Subcutaneous abdominal adipose tissue (tissue), 5 donors: Measurements from ENCODE around the gene LCN2.
A peak's percentile ranks its signal among the peaks of the same experiment; 100 is the strongest.

Experiments
- H3K27ac ChIP-seq: one replicate; pipeline ENCODE4 v1.7.0; 2013; ENCODE audit warnings: low read depth, mild to moderate bottlenecking, inconsistent platforms, low read length, moderate library complexity
- H3K27me3 ChIP-seq, 5 donors: one replicate each; pipeline ENCODE4 v1.7.0; 2013; ENCODE audit warnings: low read length in 5 of 5, inconsistent platforms in 1 of 5; ENCODE audit not compliant: control insufficient read depth in 5 of 5, insufficient read depth in 4 of 5
- H3K36me3 ChIP-seq, 5 donors: one replicate each; pipeline ENCODE4 v1.7.0; 2013; ENCODE audit warnings: low read length in 5 of 5; ENCODE audit not compliant: control insufficient read depth in 5 of 5, insufficient read depth in 5 of 5
- H3K4me1 ChIP-seq, 5 donors: one replicate each; pipeline ENCODE4 v1.7.0; 2013; ENCODE audit warnings: low read length in 5 of 5, mild to moderate bottlenecking in 3 of 5, moderate library complexity in 1 of 5; ENCODE audit not compliant: control insufficient read depth in 5 of 5, insufficient read depth in 5 of 5
- H3K4me3 ChIP-seq, 5 donors: one replicate each; pipeline ENCODE4 v1.7.0; 2013; ENCODE audit warnings: low read length in 5 of 5, low read depth in 1 of 5
- H3K9ac ChIP-seq, 5 donors: one replicate each; pipeline ENCODE4 v1.7.0; 2013; ENCODE audit warnings: low read length in 5 of 5, mild to moderate bottlenecking in 4 of 5, moderate library complexity in 3 of 5
- H3K9me3 ChIP-seq, 5 donors: one replicate each; pipeline ENCODE4 v1.7.0; 2013; ENCODE audit warnings: low read length in 5 of 5; ENCODE audit not compliant: control insufficient read depth in 5 of 5
- donor health status: healthy.
- donor health status: healthy.
- donor health status: healthy.
- donor health status: healthy.
- donor health status: healthy.

Gene LCN2

GRCh38 chr9:128192601-128193371, 43.5 kb downstream of the LCN2 start:
- peak overlapping the region in 4 of 5 donors; percentile 44 to 92 (median 88) for H3K4me3 ChIP-seq
- peak overlapping the region in 3 of 5 donors; percentile 16 to 59 (median 37) for H3K9ac ChIP-seq
- peaks cover 2 to 31% (median 28%) of the 10 kb centered on the region in 5 donors for H3K4me1 ChIP-seq
- H3K27ac ChIP-seq = peak overlapping the region; percentile 70
- H3K36me3 ChIP-seq = peaks cover 0 to 13% (median 9%) of the 10 kb centered on the region in 5 donors
- no peaks in the 10 kb centered on the region for H3K27me3 ChIP-seq
- no peaks in the 10 kb centered on the region for H3K9me3 ChIP-seq

GRCh38 chr9:128193469-128194096, 44.3 kb downstream of the LCN2 start:
- Histone ChIP-seq H3K4me3 (peak overlapping the region in 2 of 5 donors; percentile 26 to 92), H3K27me3 (no peaks in the 10 kb centered on the region), H3K27ac (peak overlapping the region; percentile 70)

GRCh38 chr9:128201441-128202369, 52.5 kb downstream of the LCN2 start:
- Histone ChIP-seq H3K27ac (no peak overlapping the region), H3K36me3 (peaks cover 0 to 7% (median 0%) of the 10 kb centered on the region in 5 donors), H3K4me3 (no peak overlapping the region), H3K9ac (no peak overlapping the region), H3K9me3 (no peaks in the 10 kb centered on the region), H3K4me1 (peaks cover 0 to 30% (median 19%) of the 10 kb centered on the region in 5 donors), H3K27me3 (peaks cover 18 to 30% (median 20%) of the 10 kb centered on the region in 5 donors)

More at GRCh38 chr9:128193469-128194096, 44.3 kb downstream of the LCN2 start:
- peaks cover 0 to 12% (median 9%) of the 10 kb centered on the region in 5 donors for H3K36me3 ChIP-seq
- H3K9me3 ChIP-seq = no peaks in the 10 kb centered on the region
- H3K9ac ChIP-seq = peak overlapping the region in 2 of 5 donors; percentile 16 to 59
- peaks cover 2 to 31% (median 28%) of the 10 kb centered on the region in 5 donors for H3K4me1 ChIP-seq

- H3K4me3 ChIP-seq = peak overlapping the region; percentile 23 to 82 (median 67)
- H3K27ac ChIP-seq = no peak overlapping the region
- peak overlapping the region in 2 of 5 donors; percentile 25 to 46 for H3K9ac ChIP-seq
Measured at GRCh38 chr9:128202648-128203023, 53.4 kb downstream of the LCN2 start.

More at GRCh38 chr9:128202648-128203023, 53.4 kb downstream of the LCN2 start:
- H3K27me3 ChIP-seq = peaks cover 18 to 32% (median 22%) of the 10 kb centered on the region in 5 donors
- peaks cover 0 to 6% (median 0%) of the 10 kb centered on the region in 5 donors for H3K36me3 ChIP-seq
- no peaks in the 10 kb centered on the region for H3K9me3 ChIP-seq
- peaks cover 0 to 32% (median 21%) of the 10 kb centered on the region in 5 donors for H3K4me1 ChIP-seq
